ENCODE data around the gene MAP1LC3B.

Gene MAP1LC3B

DNA sequence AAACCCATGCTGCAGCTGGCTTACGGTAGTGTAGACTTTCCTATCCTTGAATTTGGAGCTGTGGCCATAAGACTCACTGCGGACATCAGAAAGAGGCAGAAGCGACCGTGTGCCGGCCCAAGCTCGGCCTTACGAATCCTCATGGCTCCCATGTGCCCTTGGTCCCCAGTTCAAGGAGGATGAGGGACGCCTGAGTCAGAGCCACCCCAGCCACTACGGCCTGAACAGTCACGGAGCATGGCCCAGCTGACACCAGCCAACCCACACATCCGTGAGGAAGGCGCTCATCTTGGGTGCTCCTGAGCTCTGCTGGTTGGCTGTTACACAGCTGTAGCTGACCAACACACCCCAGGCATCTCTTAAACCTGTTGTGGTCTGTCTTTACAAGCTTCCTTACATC lies 56.7 kb downstream of the MAP1LC3B start:
- Histone ChIP-seq H3K27ac (ENCODE audit: low read length, poor library complexity, severe bottlenecking) (no peak overlapping the region), H2AFZ (ENCODE audit: low read depth, low read length) (no peak overlapping the region), H2BK15ac (ENCODE audit: low read depth, poor library complexity, severe bottlenecking) (no peak overlapping the region), H3K27me3 (ENCODE audit: control insufficient read depth in 1 of 2, insufficient read depth in 1 of 2, low read length in 2 of 2) (no peaks in the 10 kb centered on the region), H3K4me1 (ENCODE audit: control insufficient read depth, insufficient read depth, low read depth, low read length) (peaks cover 3% of the 10 kb centered on the region), H3K79me1 (replicated peaks; ENCODE audit: low read length, poor library complexity, severe bottlenecking) (peaks cover 50% of the 10 kb centered on the region), H3K18ac (ENCODE audit: low read depth in 1 of 2, low read length in 2 of 2) (peak overlapping the region in 1 of 2 experiments; percentile 77), H3K4me2 (ENCODE audit: low read length, poor library complexity, severe bottlenecking) (no peak overlapping the region), H3K14ac (ENCODE audit: low read length in 2 of 2) (peak overlapping the region in 1 of 2 experiments; percentile 55), H3K4me3 (ENCODE audit: insufficient read depth in 1 of 2, low read depth in 1 of 2, low read length in 2 of 2) (no peak overlapping the region), H3K23ac (ENCODE audit: low read length in 2 of 2) (no peak overlapping the region), H2BK120ac (ENCODE audit: low read depth, low read length) (no peak overlapping the region), H4K8ac (ENCODE audit: low read length) (no peak overlapping the region), H2BK5ac (ENCODE audit: low read depth, low read length, poor library complexity, severe bottlenecking) (no peak overlapping the region), H3K4ac (ENCODE audit: low read depth in 1 of 2, low read length in 2 of 2) (peak overlapping the region in 1 of 2 experiments; percentile 17), H3K36me3 (ENCODE audit: control insufficient read depth in 1 of 2, insufficient read depth in 2 of 2, low read depth in 1 of 2, low read length in 2 of 2) (peaks cover 34 to 91% of the 10 kb centered on the region in 2 experiments), H2BK12ac (ENCODE audit: low read length in 2 of 2) (peak overlapping the region in 1 of 2 experiments; percentile 87), H4K91ac (ENCODE audit: low read length) (peak overlapping the region; percentile 73), H2AK5ac (ENCODE audit: low read length, severe bottlenecking) (no peak overlapping the region), H3K9me3 (ENCODE audit: control insufficient read depth, low read length) (no peaks in the 10 kb centered on the region), H3K9ac (ENCODE audit: low read length) (no peak overlapping the region)
- DNase-seq: no peak
- WGBS: 96% methylated on average over 12 of the region's 12 CpGs

DNA sequence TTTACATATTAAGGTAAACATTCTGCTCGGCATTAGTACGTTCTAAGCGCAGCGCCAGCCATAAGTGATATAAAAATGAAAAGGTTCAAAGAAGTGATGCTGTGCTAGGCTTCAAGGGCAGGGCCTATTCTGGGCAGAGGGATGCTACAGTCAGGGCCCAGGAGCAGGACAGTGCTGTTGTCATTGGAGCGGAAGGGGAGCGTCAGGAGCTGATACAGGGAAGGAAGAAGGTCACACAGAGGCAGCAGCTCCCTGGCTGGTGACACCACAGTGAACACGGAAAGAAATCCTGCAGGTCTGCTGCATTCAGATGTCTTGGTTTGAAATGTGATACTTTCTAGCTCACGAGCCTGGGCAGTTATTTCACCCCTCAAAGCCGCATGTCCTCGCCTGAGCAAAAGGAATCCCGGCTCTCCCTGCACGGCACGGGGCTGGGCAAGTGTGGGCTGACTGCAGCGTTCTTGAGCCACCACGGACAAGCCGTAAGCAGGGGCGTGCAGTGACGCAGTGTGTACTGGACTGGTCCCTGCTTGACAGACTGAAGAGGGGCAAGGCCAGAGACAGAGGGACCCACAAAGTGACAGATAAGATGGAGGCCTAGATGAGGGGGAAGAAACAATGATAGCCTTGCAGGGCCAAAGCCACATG lies 59.6 kb downstream of the MAP1LC3B start:
- Histone ChIP-seq H3K4me2 (ENCODE audit: low read length, poor library complexity, severe bottlenecking) (no peak overlapping the region), H3K23ac (ENCODE audit: low read length in 2 of 2) (no peak overlapping the region), H3K4ac (ENCODE audit: low read depth in 1 of 2, low read length in 2 of 2) (no peak overlapping the region), H4K91ac (ENCODE audit: low read length) (peak overlapping the region; percentile 14), H3K14ac (ENCODE audit: low read length in 2 of 2) (no peak overlapping the region), H3K4me3 (ENCODE audit: insufficient read depth in 1 of 2, low read depth in 1 of 2, low read length in 2 of 2) (no peak overlapping the region), H3K9me3 (ENCODE audit: control insufficient read depth, low read length) (no peaks in the 10 kb centered on the region), H2BK120ac (ENCODE audit: low read depth, low read length) (no peak overlapping the region), H3K27ac (ENCODE audit: low read length, poor library complexity, severe bottlenecking) (no peak overlapping the region), H3K4me1 (ENCODE audit: control insufficient read depth, insufficient read depth, low read depth, low read length) (peaks cover 5% of the 10 kb centered on the region), H3K18ac (ENCODE audit: low read depth in 1 of 2, low read length in 2 of 2) (no peak overlapping the region), H2BK15ac (ENCODE audit: low read depth, poor library complexity, severe bottlenecking) (no peak overlapping the region), H3K36me3 (ENCODE audit: control insufficient read depth in 1 of 2, insufficient read depth in 2 of 2, low read depth in 1 of 2, low read length in 2 of 2) (peaks cover 42 to 85% of the 10 kb centered on the region in 2 experiments), H2BK5ac (ENCODE audit: low read depth, low read length, poor library complexity, severe bottlenecking) (no peak overlapping the region), H3K27me3 (ENCODE audit: control insufficient read depth in 1 of 2, insufficient read depth in 1 of 2, low read length in 2 of 2) (no peaks in the 10 kb centered on the region), H2AK5ac (ENCODE audit: low read length, severe bottlenecking) (no peak overlapping the region), H2BK12ac (ENCODE audit: low read length in 2 of 2) (no peak overlapping the region), H2AFZ (ENCODE audit: low read depth, low read length) (no peak overlapping the region), H4K8ac (ENCODE audit: low read length) (no peak overlapping the region), H3K9ac (ENCODE audit: low read length) (no peak overlapping the region), H3K79me1 (replicated peaks; ENCODE audit: low read length, poor library complexity, severe bottlenecking) (peaks cover 51% of the 10 kb centered on the region)
- DNase-seq: no peak
- WGBS: 95% methylated on average over 18 of the region's 18 CpGs

GRCh38 chr16:87453326-87453725 lies 61.2 kb downstream of the MAP1LC3B start:
- no peak overlapping the region for H3K18ac ChIP-seq (ENCODE audit: low read depth in 1 of 2, low read length in 2 of 2)
- WGBS: 92% methylated on average over 14 of the region's 14 CpGs

More at GRCh38 chr16:87453326-87453725, 61.2 kb downstream of the MAP1LC3B start:
- H3K14ac ChIP-seq (ENCODE audit: low read length in 2 of 2): no peak overlapping the region
- no peak overlapping the region for H2BK15ac ChIP-seq (ENCODE audit: low read depth, poor library complexity, severe bottlenecking)
- no peak overlapping the region for H3K23ac ChIP-seq (ENCODE audit: low read length in 2 of 2)
- peaks cover 10% of the 10 kb centered on the region for H3K4me1 ChIP-seq (ENCODE audit: control insufficient read depth, insufficient read depth, low read depth, low read length)
- no peak overlapping the region for H3K27ac ChIP-seq (ENCODE audit: low read length, poor library complexity, severe bottlenecking)
- H2BK5ac ChIP-seq (ENCODE audit: low read depth, low read length, poor library complexity, severe bottlenecking): no peak overlapping the region
- H2BK12ac ChIP-seq (ENCODE audit: low read length in 2 of 2): no peak overlapping the region
- peaks cover 44 to 77% of the 10 kb centered on the region in 2 experiments for H3K36me3 ChIP-seq (ENCODE audit: control insufficient read depth in 1 of 2, insufficient read depth in 2 of 2, low read depth in 1 of 2, low read length in 2 of 2)
- no peak overlapping the region for H3K4ac ChIP-seq (ENCODE audit: low read depth in 1 of 2, low read length in 2 of 2)
- no peak for DNase-seq
- no peaks in the 10 kb centered on the region for H3K27me3 ChIP-seq (ENCODE audit: control insufficient read depth in 1 of 2, insufficient read depth in 1 of 2, low read length in 2 of 2)
- H3K4me3 ChIP-seq (ENCODE audit: insufficient read depth in 1 of 2, low read depth in 1 of 2, low read length in 2 of 2): no peak overlapping the region
- no peak overlapping the region for H2AFZ ChIP-seq (ENCODE audit: low read depth, low read length)
- H2BK120ac ChIP-seq (ENCODE audit: low read depth, low read length): no peak overlapping the region
- no peak overlapping the region for H2AK5ac ChIP-seq (ENCODE audit: low read length, severe bottlenecking)
- peaks cover 49% of the 10 kb centered on the region for H3K79me1 ChIP-seq (replicated peaks; ENCODE audit: low read length, poor library complexity, severe bottlenecking)
- H3K9ac ChIP-seq (ENCODE audit: low read length): peak overlapping the region; percentile 38
- H4K91ac ChIP-seq (ENCODE audit: low read length): no peak overlapping the region
- H4K8ac ChIP-seq (ENCODE audit: low read length): no peak overlapping the region
- no peaks in the 10 kb centered on the region for H3K9me3 ChIP-seq (ENCODE audit: control insufficient read depth, low read length)
- no peak overlapping the region for H3K4me2 ChIP-seq (ENCODE audit: low read length, poor library complexity, severe bottlenecking)
